ENCODE measurements around the gene TMEM214.

- no peak for TF ChIP-seq CTCF (optimal IDR thresholded peaks at IDR 0.05 in 1 of 3, IDR thresholded peaks at IDR 0.05 in 1 of 3, conservative IDR thresholded peaks at IDR 0.05 in 1 of 3; ENCODE audit: extremely low read depth in 1 of 3, insufficient read depth in 2 of 3, low read length in 3 of 3)
- no peak for TF ChIP-seq EZH2 (IDR thresholded peaks at IDR 0.05; ENCODE audit: low read length)
Observed at GRCh38 chr2:27076323-27076722, 43.6 kb downstream of the TMEM214 start.
